GM19035 (cell line): ENCODE results near the gene CIPC.

Source experiments
- ATAC-seq: cut with Tn5 transposase; IDR thresholded peaks from one replicate; pipeline ENCODE4 v1.9.1; 2021; ENCODE audit not compliant: unreplicated experiment

Gene CIPC

GRCh38 chr14:77100961-77101360 is 2.9 kb downstream of the CIPC start:
- ATAC-seq, result no peak

- no peak for ATAC-seq
Measured at GRCh38 chr14:77102154-77102553, 4.1 kb downstream of the CIPC start.

GRCh38 chr14:77103475-77103874 is 5.4 kb downstream of the CIPC start:
- no peak for ATAC-seq

- ATAC-seq, result no peak
Measured at GRCh38 chr14:77103951-77104350, 5.9 kb downstream of the CIPC start.

- ATAC-seq, result no peak
Measured at GRCh38 chr14:77104393-77104792, 6.3 kb downstream of the CIPC start.

- no peak for ATAC-seq
Measured at GRCh38 chr14:77105145-77105939, 7.3 kb downstream of the CIPC start.

GRCh38 chr14:77106666-77107065 is 8.6 kb downstream of the CIPC start:
- no peak for ATAC-seq

- ATAC-seq, result no peak
Measured at GRCh38 chr14:77107228-77107627, 9.2 kb downstream of the CIPC start.

GRCh38 chr14:77108753-77109152 is 10.7 kb downstream of the CIPC start:
- ATAC-seq, result no peak

- no peak for ATAC-seq
Measured at GRCh38 chr14:77109656-77110055, 11.6 kb downstream of the CIPC start.

- ATAC-seq, result no peak
Measured at GRCh38 chr14:77110286-77110685, 12.2 kb downstream of the CIPC start.

GRCh38 chr14:77111021-77111420 is 13.0 kb downstream of the CIPC start:
- ATAC-seq, result no peak

- ATAC-seq, result no peak
Measured at GRCh38 chr14:77113644-77114043, 15.6 kb downstream of the CIPC start.

GRCh38 chr14:77114609-77115008 is 16.6 kb downstream of the CIPC start:
- ATAC-seq, result no peak

- ATAC-seq, result no peak
Measured at GRCh38 chr14:77116172-77116817, 18.2 kb downstream of the CIPC start.

- ATAC-seq, result no peak
Measured at GRCh38 chr14:77119851-77120250, 21.8 kb downstream of the CIPC start.

GRCh38 chr14:77120771-77121743 is 23.0 kb downstream of the CIPC start:
- peak; percentile 94 for ATAC-seq

- ATAC-seq, result no peak
Measured at GRCh38 chr14:77122526-77123125, 24.6 kb downstream of the CIPC start.

GRCh38 chr14:77123381-77124325 is 25.6 kb downstream of the CIPC start:
- ATAC-seq, result no peak
